Right kidney (tissue), 1 donor: Measurements from ENCODE around the gene P2RY6.

ENCODE experiments used
- DNase-seq: peaks from one replicate; pipeline ENCODE4 v3.0.0-alpha.2; 2016

Gene P2RY6

GRCh38 chr11:73316422-73316821 is 44.3 kb downstream of the P2RY6 start:
- no peak for DNase-seq

GRCh38 chr11:73317373-73317772 is 45.2 kb downstream of the P2RY6 start:
- DNase-seq, result no peak

GRCh38 chr11:73317803-73318202 is 45.7 kb downstream of the P2RY6 start:
- no peak for DNase-seq

GRCh38 chr11:73318501-73319011 is 46.4 kb downstream of the P2RY6 start:
- DNase-seq, result no peak

- DNase-seq, result no peak
These were observed 48.8 kb downstream of the P2RY6 start for GRCh38 chr11:73320763-73321603.

GRCh38 chr11:73321604-73322381 is 49.7 kb downstream of the P2RY6 start:
- DNase-seq, result peak; percentile 74

- no peak for DNase-seq
These were observed 50.5 kb downstream of the P2RY6 start for GRCh38 chr11:73322382-73323306.

GRCh38 chr11:73323464-73323863 is 51.3 kb downstream of the P2RY6 start:
- DNase-seq, result peak; percentile 66

GRCh38 chr11:73324116-73324515 is 52.0 kb downstream of the P2RY6 start:
- no peak for DNase-seq

- DNase-seq, result no peak
These were observed 52.5 kb downstream of the P2RY6 start for GRCh38 chr11:73324665-73325035.

- no peak for DNase-seq
These were observed 53.2 kb downstream of the P2RY6 start for GRCh38 chr11:73325036-73325981.

- no peak for DNase-seq
These were observed 55.0 kb downstream of the P2RY6 start for GRCh38 chr11:73326929-73327811.

- no peak for DNase-seq
These were observed 55.8 kb downstream of the P2RY6 start for GRCh38 chr11:73327812-73328364.

- DNase-seq, result no peak
These were observed 58.5 kb downstream of the P2RY6 start for GRCh38 chr11:73330569-73331093.

GRCh38 chr11:73331138-73331916 is 59.2 kb downstream of the P2RY6 start:
- DNase-seq, result peak; percentile 70

- DNase-seq, result no peak
These were observed 61.0 kb downstream of the P2RY6 start for GRCh38 chr11:73333173-73333572.

GRCh38 chr11:73333640-73334383 is 61.7 kb downstream of the P2RY6 start:
- DNase-seq, result no peak
